CD4-positive, alpha-beta memory T cell (primary cell): ENCODE measurements around the gene MIGA1. TPM values are rescaled to one million over a fixed set of nuclear protein-coding genes. Genes with fewer than 3 reads are reported as not detected.

Experiments
- CTCF ChIA-PET: fragments of 350-600 bp; sonication (Branson Sonifier 250); formaldehyde crosslinking; loops from one replicate; lab custom pipeline; 2021; ENCODE audit warnings: inconsistent platforms; ENCODE audit not compliant: partially characterized antibody; lab: Charles Lee
- POLR2A ChIA-PET: fragments of 350-600 bp; sonication (Branson Sonifier 250); formaldehyde crosslinking; loops from one replicate; lab custom pipeline; 2021; ENCODE audit not compliant: partially characterized antibody; lab: Charles Lee
- DNase-seq, 5 donors: peaks; one replicate each; pipeline versions ENCODE4 v3.0.0 to v3.0.0-alpha.2; 2020 to 2022; ENCODE audit warnings: mixed read lengths in 1 of 5
- H3K27ac ChIP-seq: one replicate; pipeline ENCODE4 v1.7.0; 2013; ENCODE audit warnings: low read depth, low read length
- H3K27me3 ChIP-seq: 2 replicates; pipeline ENCODE4 v1.7.0; 2013; ENCODE audit warnings: mild to moderate bottlenecking, low read length, moderate library complexity; ENCODE audit not compliant: insufficient read depth
- H3K36me3 ChIP-seq: 2 replicates; pipeline ENCODE4 v1.7.0; 2013; ENCODE audit warnings: mild to moderate bottlenecking, low read length, moderate library complexity; ENCODE audit not compliant: insufficient read depth
- H3K4me1 ChIP-seq: 2 replicates; pipeline ENCODE4 v1.7.0; 2013; ENCODE audit warnings: mild to moderate bottlenecking, low read length, moderate library complexity; ENCODE audit not compliant: insufficient read depth
- H3K4me3 ChIP-seq, 2 donors: one replicate each; pipeline ENCODE4 v1.7.0; 2013; ENCODE audit warnings: low read length in 2 of 2, mild to moderate bottlenecking in 1 of 2
- H3K9me3 ChIP-seq, 2 donors: one replicate each; pipeline ENCODE4 v1.7.0; 2013; ENCODE audit warnings: low read length in 2 of 2, control low read depth in 1 of 2; ENCODE audit not compliant: control insufficient read depth in 1 of 2
- H3K27ac Mint-ChIP-seq, 7 donors: one replicate each; pipeline ENCODE4 v1.8.0; 2020 to 2021; ENCODE audit warnings: mixed read lengths in 7 of 7, mild to moderate bottlenecking in 6 of 7, inconsistent platforms in 3 of 7, moderate library complexity in 3 of 7
- H3K27me3 Mint-ChIP-seq, 2 donors: one replicate each; pipeline ENCODE4 v1.8.0; 2020 to 2021; ENCODE audit warnings: mixed read lengths in 2 of 2
- H3K36me3 Mint-ChIP-seq, 2 donors: one replicate each; pipeline ENCODE4 v1.8.0; 2020 to 2021; ENCODE audit warnings: mixed read lengths in 2 of 2, inconsistent platforms in 1 of 2, mild to moderate bottlenecking in 1 of 2
- H3K4me1 Mint-ChIP-seq, 4 donors: one replicate each; pipeline ENCODE4 v1.8.0; 2020 to 2021; ENCODE audit warnings: mixed read lengths in 4 of 4, mild to moderate bottlenecking in 1 of 4
- H3K4me3 Mint-ChIP-seq, 8 donors: one replicate each; pipeline ENCODE4 v1.8.0; 2020 to 2021; ENCODE audit warnings: mixed read lengths in 8 of 8, mild to moderate bottlenecking in 7 of 8, moderate library complexity in 6 of 8, inconsistent platforms in 3 of 8
- H3K9me3 Mint-ChIP-seq, 8 donors: one replicate each; pipeline ENCODE4 v1.8.0; 2020 to 2021; ENCODE audit warnings: mixed read lengths in 8 of 8, mild to moderate bottlenecking in 5 of 8, inconsistent platforms in 3 of 8, moderate library complexity in 1 of 8
- intact Hi-C: fragments of 100-400 bp; cut with micrococcal nuclease; formaldehyde crosslinking; loops from one replicate; pipeline ENCODE4 v1.15.1; 2023
- polyA plus RNA-seq, 2 donors: library from polyadenylated mRNA; unstranded; fragments of 300-500 nt; fragmentation: Illumina TruSeq; gene quantifications; one replicate each; pipeline ENCODE4 v1.2.3, GENCODE V29; 2021
- total RNA-seq, 2 experiments: library from RNA; stranded (reverse); gene quantifications; one replicate each; pipeline ENCODE4 v1.2.3, GENCODE V29; 2021

The MIGA1 gene
- total and polyA plus RNA-seq, 4 experiments from 2014 or later = 6.0 to 21.7 (median 14.5) TPM

DNA sequence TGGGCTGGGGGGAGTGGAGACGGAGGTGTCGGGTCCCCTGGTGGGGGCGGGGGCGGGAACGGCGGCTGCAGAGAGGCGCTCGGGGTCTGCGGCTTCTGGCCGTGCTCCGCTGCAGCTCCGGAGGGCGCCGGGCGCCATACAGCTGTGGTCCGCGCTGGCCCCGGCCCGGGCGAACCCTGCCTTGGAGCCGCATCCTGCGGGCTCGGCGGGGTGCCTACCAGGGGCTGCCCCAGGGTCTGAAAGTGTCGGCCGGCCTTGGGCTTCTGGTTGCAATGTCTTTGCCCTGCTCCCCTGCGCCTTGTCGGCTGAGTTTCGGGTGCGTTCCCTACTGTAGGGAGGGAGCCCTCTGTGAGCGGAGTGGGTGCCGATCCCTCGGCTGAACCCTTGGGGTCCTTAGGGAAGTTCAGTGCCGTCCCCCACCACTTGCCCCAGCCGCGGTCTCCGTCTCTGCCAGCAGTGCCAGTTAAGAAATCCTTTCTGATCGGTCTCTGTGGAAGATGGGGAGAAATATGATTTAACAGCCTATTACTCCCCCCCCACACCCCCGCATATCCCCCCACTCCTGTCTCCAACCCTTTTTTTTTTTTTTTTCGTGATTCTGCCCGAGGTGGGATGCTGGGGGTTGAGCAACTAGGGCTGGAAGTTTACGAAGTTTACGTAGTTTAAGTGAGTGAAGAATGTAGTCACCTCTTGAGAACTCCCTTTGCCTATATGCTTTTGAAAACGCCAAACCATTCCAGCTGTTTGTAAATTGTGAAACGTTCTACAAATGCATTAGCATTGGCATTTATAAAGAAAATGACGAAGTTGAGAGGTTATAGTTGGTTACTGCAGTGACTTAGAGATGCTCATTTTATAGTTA is 109.6 kb downstream of the MIGA1 start:
- Mint-ChIP-seq H3K36me3 (peaks cover 0 to 11% of the 10 kb centered on the region in 2 donors), H3K4me1 (peaks cover 3 to 28% (median 15%) of the 10 kb centered on the region in 4 donors), H3K27me3 (peaks cover 9 to 13% of the 10 kb centered on the region in 2 donors), H3K9me3 (peaks cover 0 to 2% (median 0%) of the 10 kb centered on the region in 8 donors), H3K27ac (no peak overlapping the region), H3K4me3 (peak overlapping the region; percentile 25 to 90 (median 76))
- ChIA-PET CTCF (no interaction called here), POLR2A (no interaction called here)
- peaks cover 6% of the 10 kb centered on the region for H3K4me1 ChIP-seq
- no peak overlapping the region for H3K27ac ChIP-seq
- peak overlapping the region in 1 of 2 donors; percentile 21 for H3K4me3 ChIP-seq
- no peak for DNase-seq
- no peaks in the 10 kb centered on the region for H3K36me3 ChIP-seq
- H3K27me3 ChIP-seq = no peaks in the 10 kb centered on the region
- H3K9me3 ChIP-seq = no peaks in the 10 kb centered on the region
- intact Hi-C loops = no loop called here

DNA sequence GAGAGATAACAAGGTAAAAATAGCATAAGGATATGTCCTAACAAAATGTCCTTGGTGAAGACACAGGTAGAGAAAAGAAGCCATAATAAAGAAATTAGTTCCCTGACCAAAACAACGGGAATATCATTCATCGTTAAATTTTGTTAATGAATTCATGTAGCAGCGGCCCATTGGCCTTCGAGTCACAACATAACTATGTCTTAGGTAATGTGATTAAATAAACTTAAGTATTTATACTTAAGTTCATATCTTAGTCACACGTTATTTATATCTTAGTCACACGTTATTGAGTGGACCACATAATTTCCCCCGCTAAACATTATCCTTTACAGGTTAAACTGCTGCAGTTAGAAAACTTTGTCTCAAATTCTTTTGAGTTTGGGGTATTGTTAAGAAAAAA is 110.2 kb downstream of the MIGA1 start:
- Mint-ChIP-seq H3K9me3 (peaks cover 0 to 2% (median 0%) of the 10 kb centered on the region in 8 donors), H3K27ac (no peak overlapping the region), H3K36me3 (peaks cover 0 to 11% of the 10 kb centered on the region in 2 donors), H3K27me3 (peaks cover 9 to 13% of the 10 kb centered on the region in 2 donors), H3K4me1 (peaks cover 3 to 28% (median 15%) of the 10 kb centered on the region in 4 donors), H3K4me3 (peak overlapping the region in 2 of 8 donors; percentile 66 to 74)
- no peak overlapping the region for H3K4me3 ChIP-seq
- peaks cover 6% of the 10 kb centered on the region for H3K4me1 ChIP-seq
- ChIA-PET POLR2A (no interaction called here), CTCF (no interaction called here)
- H3K9me3 ChIP-seq = no peaks in the 10 kb centered on the region
- intact Hi-C loops = no loop called here
- no peak overlapping the region for H3K27ac ChIP-seq
- H3K27me3 ChIP-seq = no peaks in the 10 kb centered on the region
- no peak for DNase-seq
- H3K36me3 ChIP-seq = no peaks in the 10 kb centered on the region

DNA sequence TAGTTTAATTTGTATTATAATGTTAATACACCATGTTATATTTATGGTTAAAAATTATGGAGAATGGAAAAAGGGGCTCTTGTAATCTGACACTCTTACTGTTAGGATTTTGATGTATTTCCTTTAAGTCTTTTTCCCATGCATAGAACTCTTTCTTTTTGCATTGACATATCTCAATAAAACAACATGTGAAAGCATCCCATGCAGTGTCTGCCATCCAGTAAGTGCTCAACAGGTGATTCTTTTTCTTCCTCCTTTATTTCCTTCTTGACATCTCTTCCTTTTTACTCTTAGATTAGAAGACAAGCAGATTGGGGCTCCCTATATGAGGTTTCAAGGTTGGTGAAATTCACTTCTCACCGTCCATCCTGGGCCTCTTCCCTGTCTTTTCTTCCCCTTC is 111.8 kb downstream of the MIGA1 start:
- Mint-ChIP-seq H3K36me3 (peaks cover 0 to 4% of the 10 kb centered on the region in 2 donors), H3K27me3 (peaks cover 6 to 11% of the 10 kb centered on the region in 2 donors), H3K4me1 (peaks cover 3 to 28% (median 15%) of the 10 kb centered on the region in 4 donors), H3K9me3 (peaks cover 0 to 2% (median 0%) of the 10 kb centered on the region in 8 donors), H3K27ac (no peak overlapping the region), H3K4me3 (no peak overlapping the region)
- no peaks in the 10 kb centered on the region for H3K27me3 ChIP-seq
- H3K4me3 ChIP-seq = no peak overlapping the region
- no peaks in the 10 kb centered on the region for H3K36me3 ChIP-seq
- no peak overlapping the region for H3K27ac ChIP-seq
- ChIA-PET POLR2A (no interaction called here), CTCF (no interaction called here)
- intact Hi-C loops = no loop called here
- H3K4me1 ChIP-seq = peaks cover 6% of the 10 kb centered on the region
- no peaks in the 10 kb centered on the region for H3K9me3 ChIP-seq
- DNase-seq = no peak

DNA sequence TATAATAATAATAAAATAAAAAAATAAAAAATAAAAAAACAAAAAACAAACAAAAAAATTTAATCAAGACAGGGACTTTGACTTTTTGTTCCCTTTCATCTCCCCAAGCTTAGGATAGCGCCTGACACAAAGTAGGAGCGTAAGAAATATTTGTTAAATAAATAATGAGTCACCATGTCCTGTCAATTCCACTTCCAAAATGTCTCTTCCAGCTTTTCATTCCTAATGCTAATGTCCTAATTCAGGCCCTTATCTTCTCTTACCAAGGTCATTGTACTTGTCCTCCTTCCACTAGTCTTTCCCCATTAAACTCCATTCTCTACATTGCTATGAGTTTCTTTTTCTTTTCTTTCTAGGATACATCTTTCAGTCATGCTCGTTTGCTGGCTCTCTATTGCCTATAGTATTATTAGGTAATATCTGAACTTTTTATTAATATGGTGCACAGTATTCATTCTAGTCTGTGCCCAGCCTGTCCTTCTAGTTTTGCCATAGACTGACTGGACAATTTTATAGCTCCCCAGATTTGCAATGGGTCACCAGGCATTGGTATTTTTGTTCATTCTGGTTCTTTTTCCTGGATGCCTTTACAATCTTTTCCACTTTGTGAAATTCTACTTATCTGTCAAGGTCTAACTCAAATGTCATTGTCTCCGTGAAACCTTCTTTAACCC is 120.3 kb downstream of the MIGA1 start:
- Mint-ChIP-seq H3K4me1 (no peaks in the 10 kb centered on the region), H3K9me3 (peaks cover 0 to 4% (median 3%) of the 10 kb centered on the region in 8 donors), H3K27me3 (no peaks in the 10 kb centered on the region), H3K27ac (no peak overlapping the region), H3K36me3 (peaks cover 0 to 4% of the 10 kb centered on the region in 2 donors), H3K4me3 (no peak overlapping the region)
- no peaks in the 10 kb centered on the region for H3K36me3 ChIP-seq
- no peak for DNase-seq
- no peak overlapping the region for H3K27ac ChIP-seq
- H3K4me3 ChIP-seq = no peak overlapping the region
- POLR2A ChIA-PET = no interaction called here
- H3K4me1 ChIP-seq = no peaks in the 10 kb centered on the region
- intact Hi-C loops = no loop called here
- CTCF ChIA-PET = no interaction called here
- no peaks in the 10 kb centered on the region for H3K27me3 ChIP-seq
- no peaks in the 10 kb centered on the region for H3K9me3 ChIP-seq

DNA sequence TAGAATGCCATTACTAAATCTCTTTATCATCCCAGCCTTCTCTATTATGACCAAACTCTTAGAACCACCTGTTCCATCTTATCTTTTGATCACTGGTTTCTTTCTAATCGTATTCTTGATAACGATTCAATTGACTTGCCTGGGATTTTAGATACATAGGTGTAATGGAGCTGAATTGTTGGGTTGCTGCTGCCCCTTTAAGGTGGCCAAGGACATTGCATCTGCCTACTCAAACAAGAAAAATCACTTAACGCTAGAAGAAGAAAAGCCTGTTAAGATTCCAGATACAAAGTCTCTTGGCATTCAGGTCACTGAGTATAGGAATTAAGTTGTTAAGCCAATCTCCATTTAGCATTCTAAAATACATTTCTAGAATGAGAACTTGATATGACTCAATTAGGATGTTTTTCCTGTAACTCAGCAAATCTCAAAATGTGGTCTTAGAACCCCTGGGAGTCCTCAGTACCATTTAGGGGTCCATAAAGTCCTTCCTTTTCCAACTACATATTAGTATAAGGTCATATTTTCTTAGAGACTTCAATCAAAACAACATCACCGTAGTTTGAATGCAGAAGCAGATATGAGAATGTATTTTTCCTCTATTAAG is 121.3 kb downstream of the MIGA1 start:
- DNase-seq = no peak
- Histone ChIP-seq H3K27ac (no peak overlapping the region), H3K9me3 (no peaks in the 10 kb centered on the region), H3K4me3 (no peak overlapping the region), H3K36me3 (no peaks in the 10 kb centered on the region), H3K27me3 (no peaks in the 10 kb centered on the region), H3K4me1 (no peaks in the 10 kb centered on the region)
- Mint-ChIP-seq H3K27ac (no peak overlapping the region), H3K4me3 (no peak overlapping the region), H3K4me1 (no peaks in the 10 kb centered on the region), H3K27me3 (no peaks in the 10 kb centered on the region), H3K36me3 (peaks cover 0 to 4% of the 10 kb centered on the region in 2 donors), H3K9me3 (peaks cover 0 to 4% (median 3%) of the 10 kb centered on the region in 8 donors)
- intact Hi-C loops = no loop called here
- ChIA-PET POLR2A (no interaction called here), CTCF (no interaction called here)

DNA sequence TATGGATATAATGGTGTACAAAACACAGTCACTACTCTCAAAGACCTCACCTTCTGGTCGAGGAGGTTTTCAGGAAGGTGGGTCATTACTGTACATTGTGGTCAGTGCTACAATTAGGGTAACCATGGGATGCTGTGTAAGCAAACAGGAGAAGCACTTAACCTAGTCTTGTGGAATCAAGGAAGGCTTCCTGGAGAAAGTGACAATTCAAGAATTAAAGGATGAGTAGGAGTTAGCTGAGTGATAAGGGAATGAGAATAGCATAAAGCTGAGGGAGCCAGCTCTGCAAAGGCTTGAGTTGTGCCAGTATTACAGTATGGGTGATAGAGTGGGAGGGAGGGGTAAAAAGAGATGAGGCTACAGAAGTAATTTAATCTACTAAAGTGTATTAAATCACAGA is 126.2 kb downstream of the MIGA1 start:
- Mint-ChIP-seq H3K36me3 (no peaks in the 10 kb centered on the region), H3K4me1 (no peaks in the 10 kb centered on the region), H3K4me3 (no peak overlapping the region), H3K27ac (peak overlapping the region in 2 of 7 donors; percentile 0 to 5), H3K27me3 (no peaks in the 10 kb centered on the region), H3K9me3 (no peaks in the 10 kb centered on the region)
- no peak overlapping the region for H3K4me3 ChIP-seq
- intact Hi-C loops = no loop called here
- no peak for DNase-seq
- H3K9me3 ChIP-seq = no peaks in the 10 kb centered on the region
- H3K36me3 ChIP-seq = no peaks in the 10 kb centered on the region
- H3K27me3 ChIP-seq = no peaks in the 10 kb centered on the region
- POLR2A ChIA-PET = no interaction called here
- no peaks in the 10 kb centered on the region for H3K4me1 ChIP-seq
- CTCF ChIA-PET = no interaction called here
- no peak overlapping the region for H3K27ac ChIP-seq

DNA sequence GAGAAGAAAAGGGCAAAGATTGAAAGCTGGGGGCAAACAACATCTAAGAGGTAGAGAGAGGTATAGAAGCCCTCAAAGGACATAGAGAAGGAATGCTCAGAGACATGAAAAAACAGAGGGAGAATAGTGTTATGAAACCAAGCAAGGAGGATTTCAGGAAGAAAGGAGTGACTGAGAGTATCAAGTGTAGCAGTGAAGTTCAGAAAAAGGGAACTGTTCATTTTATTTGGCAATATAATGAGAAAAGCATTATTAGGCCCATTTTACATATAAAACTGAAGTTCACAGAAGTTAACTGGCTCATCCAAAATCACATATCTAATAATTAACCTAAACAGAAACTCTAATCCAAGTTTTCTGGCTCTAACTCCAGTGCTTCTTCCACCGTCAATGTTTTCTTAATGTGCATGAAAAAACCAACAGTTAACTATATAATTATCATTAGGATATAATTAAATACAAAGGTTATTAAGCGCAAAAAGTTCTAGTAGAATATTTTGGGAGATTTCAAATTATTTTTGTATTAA is 126.6 kb downstream of the MIGA1 start:
- H3K27me3 Mint-ChIP-seq = no peaks in the 10 kb centered on the region
- ChIA-PET CTCF (no interaction called here), POLR2A (no interaction called here)
- Histone ChIP-seq H3K4me1 (no peaks in the 10 kb centered on the region), H3K9me3 (no peaks in the 10 kb centered on the region), H3K27ac (no peak overlapping the region), H3K4me3 (no peak overlapping the region), H3K27me3 (no peaks in the 10 kb centered on the region), H3K36me3 (no peaks in the 10 kb centered on the region)
- no peak overlapping the region for H3K4me3 Mint-ChIP-seq
- H3K4me1 Mint-ChIP-seq = no peaks in the 10 kb centered on the region
- intact Hi-C loops = no loop called here
- no peaks in the 10 kb centered on the region for H3K9me3 Mint-ChIP-seq
- no peak for DNase-seq
- peak overlapping the region in 2 of 7 donors; percentile 0 to 5 for H3K27ac Mint-ChIP-seq
- no peaks in the 10 kb centered on the region for H3K36me3 Mint-ChIP-seq
